Activated naive CD8-positive, alpha-beta T cell treated with anti-CD3 and anti-CD28 coated beads for 36 hours (primary cell): ENCODE results near the gene CCDC33. TPM values are rescaled to one million over a fixed set of nuclear protein-coding genes. Genes with fewer than 3 reads are reported as not detected.
A peak's percentile ranks its signal among the peaks of the same experiment; 100 is the strongest.

Experiments used
- DNase-seq: peaks from one replicate; pipeline ENCODE4 v3.0.0; 2021
- H3K27ac Mint-ChIP-seq: one replicate; pipeline ENCODE4 v1.8.0; 2022; ENCODE audit warnings: mild to moderate bottlenecking, moderate library complexity, mixed read lengths
- H3K27me3 Mint-ChIP-seq: one replicate; pipeline ENCODE4 v1.8.0; 2022; ENCODE audit warnings: mild to moderate bottlenecking, mixed read lengths
- H3K36me3 Mint-ChIP-seq: one replicate; pipeline ENCODE4 v1.8.0; 2021; ENCODE audit warnings: mild to moderate bottlenecking, mixed read lengths
- H3K4me1 Mint-ChIP-seq: one replicate; pipeline ENCODE4 v1.8.0; 2021; ENCODE audit warnings: mixed read lengths
- H3K4me3 Mint-ChIP-seq: one replicate; pipeline ENCODE4 v1.8.0; 2022; ENCODE audit warnings: mild to moderate bottlenecking, moderate library complexity, mixed read lengths
- H3K9me3 Mint-ChIP-seq: one replicate; pipeline ENCODE4 v1.8.0; 2022; ENCODE audit warnings: mixed read lengths
- total RNA-seq, 2 experiments: library from RNA; stranded (reverse); gene quantifications; one replicate each; pipeline ENCODE4 v1.2.3, GENCODE V29; 2021

CCDC33 gene
- total RNA-seq, 2 experiments from 2014 or later = 0.20 TPM; not detected in 1

GRCh38 chr15:74382004-74382816 is 146.1 kb downstream of the CCDC33 start:
- H3K4me3 Mint-ChIP-seq = no peak overlapping the region
- H3K4me1 Mint-ChIP-seq = peaks cover 78% of the 10 kb centered on the region
- H3K9me3 Mint-ChIP-seq = no peaks in the 10 kb centered on the region
- no peaks in the 10 kb centered on the region for H3K36me3 Mint-ChIP-seq
- H3K27me3 Mint-ChIP-seq = no peaks in the 10 kb centered on the region
- peak; percentile 76 for DNase-seq
- H3K27ac Mint-ChIP-seq = peak overlapping the region; percentile 96

GRCh38 chr15:74383286-74383685 is 147.2 kb downstream of the CCDC33 start:
- no peaks in the 10 kb centered on the region for H3K27me3 Mint-ChIP-seq
- peak overlapping the region; percentile 96 for H3K27ac Mint-ChIP-seq
- DNase-seq = no peak
- H3K9me3 Mint-ChIP-seq = no peaks in the 10 kb centered on the region
- no peak overlapping the region for H3K4me3 Mint-ChIP-seq
- H3K4me1 Mint-ChIP-seq = peaks cover 73% of the 10 kb centered on the region
- no peaks in the 10 kb centered on the region for H3K36me3 Mint-ChIP-seq

GRCh38 chr15:74383695-74384565 is 147.8 kb downstream of the CCDC33 start:
- no peaks in the 10 kb centered on the region for H3K27me3 Mint-ChIP-seq
- H3K27ac Mint-ChIP-seq = peak overlapping the region; percentile 96
- DNase-seq = peak; percentile 81
- H3K4me3 Mint-ChIP-seq = peak overlapping the region; percentile 43
- H3K4me1 Mint-ChIP-seq = peaks cover 70% of the 10 kb centered on the region
- H3K36me3 Mint-ChIP-seq = no peaks in the 10 kb centered on the region
- no peaks in the 10 kb centered on the region for H3K9me3 Mint-ChIP-seq

- DNase-seq = no peak
- Mint-ChIP-seq H3K27me3 (no peaks in the 10 kb centered on the region), H3K4me1 (peaks cover 67% of the 10 kb centered on the region), H3K9me3 (no peaks in the 10 kb centered on the region), H3K27ac (peak overlapping the region; percentile 96), H3K36me3 (no peaks in the 10 kb centered on the region), H3K4me3 (peak overlapping the region; percentile 43)
Observed at GRCh38 chr15:74384566-74384880, 148.4 kb downstream of the CCDC33 start.

GRCh38 chr15:74384881-74385643 is 148.9 kb downstream of the CCDC33 start:
- H3K4me1 Mint-ChIP-seq = peaks cover 67% of the 10 kb centered on the region
- H3K27me3 Mint-ChIP-seq = no peaks in the 10 kb centered on the region
- no peaks in the 10 kb centered on the region for H3K9me3 Mint-ChIP-seq
- H3K27ac Mint-ChIP-seq = peak overlapping the region; percentile 96
- peak overlapping the region; percentile 43 for H3K4me3 Mint-ChIP-seq
- peak; percentile 77 for DNase-seq
- H3K36me3 Mint-ChIP-seq = no peaks in the 10 kb centered on the region

- no peaks in the 10 kb centered on the region for H3K9me3 Mint-ChIP-seq
- no peaks in the 10 kb centered on the region for H3K27me3 Mint-ChIP-seq
- DNase-seq = no peak
- H3K4me1 Mint-ChIP-seq = peaks cover 68% of the 10 kb centered on the region
- peak overlapping the region; percentile 96 for H3K27ac Mint-ChIP-seq
- no peak overlapping the region for H3K4me3 Mint-ChIP-seq
- no peaks in the 10 kb centered on the region for H3K36me3 Mint-ChIP-seq
Observed at GRCh38 chr15:74385733-74386132, 149.6 kb downstream of the CCDC33 start.

Other genes starting within 250 kb of the CCDC33 start
- 10 to 100 TPM in 1 of 2 experiments, 1 to 10 TPM in 1; 8.3 to 10.6 TPM for gene STOML1, start 244.0 kb upstream of the CCDC33 start, total RNA-seq
- 10 to 100 TPM; 53.4 to 54.3 TPM for gene PML, start 241.6 kb upstream of the CCDC33 start, total RNA-seq
- gene GOLGA6A, start 153.8 kb upstream of the CCDC33 start, total RNA-seq = not detected
- not detected for gene ISLR2, start 105.7 kb upstream of the CCDC33 start, total RNA-seq
- not detected for gene ISLR, start 62.6 kb upstream of the CCDC33 start, total RNA-seq
- gene STRA6, start 33.5 kb upstream of the CCDC33 start, total RNA-seq = under 1 TPM; 0.25 to 0.28 TPM
- under 1 TPM; 0.30 to 0.31 TPM for gene CYP11A1, start 131.3 kb downstream of the CCDC33 start, total RNA-seq
- 10 to 100 TPM; 48.8 to 51.4 TPM for gene SEMA7A, start 197.6 kb downstream of the CCDC33 start, total RNA-seq
- 10 to 100 TPM; 56.6 to 56.8 TPM for gene UBL7, start 224.8 kb downstream of the CCDC33 start, total RNA-seq